ENCODE measurements around the gene AFF3.
"Not testable (repeated sequence)": the region's sequence is repeated elsewhere in the genome, so short reads cannot be mapped to it uniquely, and the experiment has no call there.

DNA sequence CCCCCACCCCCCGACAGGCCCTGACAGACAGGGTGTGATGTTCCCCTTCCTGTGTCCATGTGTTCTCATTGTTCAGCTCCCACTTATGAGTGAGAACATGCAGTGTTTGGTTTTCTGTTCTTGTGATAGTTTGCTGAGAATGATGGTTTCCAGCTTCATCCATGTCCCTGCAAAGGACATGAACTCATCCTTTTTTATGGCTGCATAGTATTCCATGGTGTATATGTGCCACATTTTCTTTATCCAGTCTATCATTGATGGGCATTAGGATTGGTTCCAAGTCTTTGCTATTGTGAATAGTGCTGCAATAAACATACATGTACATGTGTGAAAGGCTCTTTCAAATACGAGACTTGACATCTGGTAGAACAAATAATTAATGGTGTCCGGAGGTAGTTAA, 208.9 kb downstream of the AFF3 start:
- TF ChIP-seq ELF4 (IDR thresholded peaks at IDR 0.05); BHLHE40 (IDR thresholded peaks at IDR 0.05; ENCODE audit: borderline replicate concordance); HDGF (IDR thresholded peaks at IDR 0.05; ENCODE audit: borderline replicate concordance); SP1 (IDR thresholded peaks at IDR 0.05); FOXM1 (IDR thresholded peaks at IDR 0.05; ENCODE audit: borderline replicate concordance); TARDBP (IDR thresholded peaks at IDR 0.05); CTBP1 (IDR thresholded peaks at IDR 0.05; ENCODE audit: borderline replicate concordance); LEF1 (IDR thresholded peaks at IDR 0.05; ENCODE audit: borderline replicate concordance); FOXA1 (IDR thresholded peaks at IDR 0.05): not testable (repeated sequence)
- TF ChIP-seq, protein P1, sequence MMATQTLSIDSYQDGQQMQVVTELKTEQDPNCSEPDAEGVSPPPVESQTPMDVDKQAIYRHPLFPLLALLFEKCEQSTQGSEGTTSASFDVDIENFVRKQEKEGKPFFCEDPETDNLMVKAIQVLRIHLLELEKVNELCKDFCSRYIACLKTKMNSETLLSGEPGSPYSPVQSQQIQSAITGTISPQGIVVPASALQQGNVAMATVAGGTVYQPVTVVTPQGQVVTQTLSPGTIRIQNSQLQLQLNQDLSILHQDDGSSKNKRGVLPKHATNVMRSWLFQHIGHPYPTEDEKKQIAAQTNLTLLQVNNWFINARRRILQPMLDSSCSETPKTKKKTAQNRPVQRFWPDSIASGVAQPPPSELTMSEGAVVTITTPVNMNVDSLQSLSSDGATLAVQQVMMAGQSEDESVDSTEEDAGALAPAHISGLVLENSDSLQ (IDR thresholded peaks at IDR 0.05): not testable (repeated sequence)

Measured in HEK293T (cell line).